Measurements from ENCODE around the gene ITGAE. TPM values are rescaled to one million over a fixed set of nuclear protein-coding genes. Genes with fewer than 3 reads are reported as not detected.
A peak's percentile ranks its signal among the peaks of the same experiment; 100 is the strongest.

The ITGAE gene
- total RNA-seq, 1 donor from 2014 or later: 24.5 TPM

DNA sequence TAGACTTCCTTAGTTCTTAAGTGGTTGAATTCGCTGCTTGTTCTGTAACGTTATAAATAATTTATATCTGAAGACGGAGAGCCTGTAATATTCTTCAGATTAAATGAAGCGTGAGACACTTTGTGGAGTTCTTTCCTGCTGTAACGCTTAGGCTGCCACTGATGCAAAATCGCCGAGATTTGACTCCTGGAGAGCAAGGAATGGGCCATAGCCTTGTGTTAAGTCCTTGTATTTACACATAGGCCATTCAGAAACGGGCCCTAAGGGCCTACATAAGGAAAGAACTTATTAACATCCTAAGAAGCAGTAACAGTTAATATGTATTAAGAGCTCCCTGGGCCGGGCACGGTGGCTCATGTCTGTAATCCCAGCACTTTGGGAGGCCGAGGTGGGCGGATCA lies 131.4 kb downstream of the ITGAE start:
- Mint-ChIP-seq H3K27ac (ENCODE audit: unreplicated experiment) (peak overlapping the region; percentile 83), H3K4me3 (ENCODE audit: unreplicated experiment) (peak overlapping the region; percentile 89), H3K27me3 (ENCODE audit: unreplicated experiment) (no peaks in the 10 kb centered on the region), H3K4me1 (ENCODE audit: unreplicated experiment) (peaks cover 33% of the 10 kb centered on the region), H3K9me3 (ENCODE audit: unreplicated experiment) (no peaks in the 10 kb centered on the region), H3K36me3 (ENCODE audit: unreplicated experiment) (peaks cover 7% of the 10 kb centered on the region)
- no peak for DNase-seq (ENCODE audit: extremely low spot score, unreplicated experiment)
- TF ChIP-seq, protein P1, sequence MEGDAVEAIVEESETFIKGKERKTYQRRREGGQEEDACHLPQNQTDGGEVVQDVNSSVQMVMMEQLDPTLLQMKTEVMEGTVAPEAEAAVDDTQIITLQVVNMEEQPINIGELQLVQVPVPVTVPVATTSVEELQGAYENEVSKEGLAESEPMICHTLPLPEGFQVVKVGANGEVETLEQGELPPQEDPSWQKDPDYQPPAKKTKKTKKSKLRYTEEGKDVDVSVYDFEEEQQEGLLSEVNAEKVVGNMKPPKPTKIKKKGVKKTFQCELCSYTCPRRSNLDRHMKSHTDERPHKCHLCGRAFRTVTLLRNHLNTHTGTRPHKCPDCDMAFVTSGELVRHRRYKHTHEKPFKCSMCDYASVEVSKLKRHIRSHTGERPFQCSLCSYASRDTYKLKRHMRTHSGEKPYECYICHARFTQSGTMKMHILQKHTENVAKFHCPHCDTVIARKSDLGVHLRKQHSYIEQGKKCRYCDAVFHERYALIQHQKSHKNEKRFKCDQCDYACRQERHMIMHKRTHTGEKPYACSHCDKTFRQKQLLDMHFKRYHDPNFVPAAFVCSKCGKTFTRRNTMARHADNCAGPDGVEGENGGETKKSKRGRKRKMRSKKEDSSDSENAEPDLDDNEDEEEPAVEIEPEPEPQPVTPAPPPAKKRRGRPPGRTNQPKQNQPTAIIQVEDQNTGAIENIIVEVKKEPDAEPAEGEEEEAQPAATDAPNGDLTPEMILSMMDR (IDR thresholded peaks at IDR 0.05): no peak

- Mint-ChIP-seq H3K4me3 (ENCODE audit: unreplicated experiment) (peak overlapping the region; percentile 89), H3K9me3 (ENCODE audit: unreplicated experiment) (no peaks in the 10 kb centered on the region), H3K4me1 (ENCODE audit: unreplicated experiment) (peaks cover 33% of the 10 kb centered on the region), H3K27me3 (ENCODE audit: unreplicated experiment) (no peaks in the 10 kb centered on the region), H3K27ac (ENCODE audit: unreplicated experiment) (peak overlapping the region; percentile 83), H3K36me3 (ENCODE audit: unreplicated experiment) (peaks cover 13% of the 10 kb centered on the region)
- no peak for DNase-seq (ENCODE audit: extremely low spot score, unreplicated experiment)
- TF ChIP-seq, protein P1 (IDR thresholded peaks at IDR 0.05): no peak
Observed at GRCh38 chr17:3669085-3669347, 132.0 kb downstream of the ITGAE start.

- Mint-ChIP-seq H3K36me3 (ENCODE audit: unreplicated experiment) (peaks cover 13% of the 10 kb centered on the region), H3K4me3 (ENCODE audit: unreplicated experiment) (peak within 1 kb of the TSS; percentile 89), H3K4me1 (ENCODE audit: unreplicated experiment) (peaks cover 33% of the 10 kb centered on the region), H3K27ac (ENCODE audit: unreplicated experiment) (peak within 1 kb of the TSS; percentile 94), H3K9me3 (ENCODE audit: unreplicated experiment) (no peaks in the 10 kb centered on the region), H3K27me3 (ENCODE audit: unreplicated experiment) (no peaks in the 10 kb centered on the region)
- DNase-seq (ENCODE audit: extremely low spot score, unreplicated experiment): peak; percentile 100
- TF ChIP-seq, protein P1 (IDR thresholded peaks at IDR 0.05): no peak
Observed at GRCh38 chr17:3668279-3669084, 132.5 kb downstream of the ITGAE start, which contains the start of the genes EMC6 and TAX1BP3. EMC6 (plus strand) TSS chr17:3668812; CDS start chr17:3669147, 335 bp downstream. TAX1BP3 (minus strand) TSS chr17:3668578; CDS start chr17:3668526, 52 bp downstream.

DNA sequence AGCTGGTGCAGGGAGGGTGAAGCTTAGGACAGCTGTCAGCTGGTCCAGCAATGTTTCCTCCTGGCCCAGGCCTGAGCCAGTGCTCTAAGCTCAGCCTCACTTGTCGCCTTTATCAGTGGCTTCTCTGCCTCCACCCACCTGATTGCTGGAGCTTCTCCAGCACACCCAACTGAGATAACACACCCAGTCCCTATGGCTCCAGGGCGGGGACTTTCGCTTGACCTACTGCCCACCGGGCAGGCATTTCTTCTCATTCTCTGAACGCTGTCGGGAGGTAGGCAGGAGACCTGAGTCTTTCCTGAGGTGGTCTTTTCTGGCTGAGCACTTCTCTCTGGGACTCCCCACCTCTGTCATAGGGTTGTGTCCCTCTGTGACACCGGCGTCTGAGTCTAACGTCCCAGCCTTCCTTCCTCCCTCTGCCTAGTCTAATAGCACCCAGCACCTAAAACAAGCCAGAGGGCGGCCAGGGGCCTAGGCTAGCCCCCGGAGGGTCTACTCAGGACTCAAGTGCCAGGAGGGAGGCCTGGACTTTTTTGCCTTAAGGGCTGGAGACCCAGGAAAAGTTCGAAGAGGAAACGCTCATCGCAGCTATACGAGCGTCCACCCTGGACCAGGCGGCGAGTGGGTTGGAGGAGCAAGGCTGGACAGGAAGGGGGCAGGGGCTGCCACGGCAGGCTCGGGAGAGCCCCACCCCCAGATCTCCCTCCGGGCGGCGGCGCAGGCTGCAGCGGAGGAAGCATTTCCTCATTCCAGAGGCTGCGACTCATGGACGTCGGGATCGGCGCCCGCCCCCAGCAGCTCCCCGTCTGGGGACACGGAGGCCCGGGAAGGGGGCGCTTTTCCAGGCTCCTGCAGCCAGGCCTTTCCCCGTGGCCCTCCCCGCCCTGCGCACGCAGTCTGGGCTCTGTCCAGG lies 133.4 kb downstream of the ITGAE start:
- TF ChIP-seq, protein P1 (IDR thresholded peaks at IDR 0.05): peak; percentile 12
- peaks cover 33% of the 10 kb centered on the region for H3K4me1 Mint-ChIP-seq (ENCODE audit: unreplicated experiment)
- peak; percentile 96 for DNase-seq (ENCODE audit: extremely low spot score, unreplicated experiment)
- H3K27me3 Mint-ChIP-seq (ENCODE audit: unreplicated experiment): no peaks in the 10 kb centered on the region
- H3K9me3 Mint-ChIP-seq (ENCODE audit: unreplicated experiment): no peaks in the 10 kb centered on the region
- H3K4me3 Mint-ChIP-seq (ENCODE audit: unreplicated experiment): peak overlapping the region; percentile 89
- H3K27ac Mint-ChIP-seq (ENCODE audit: unreplicated experiment): peak overlapping the region; percentile 94
- peaks cover 13% of the 10 kb centered on the region for H3K36me3 Mint-ChIP-seq (ENCODE audit: unreplicated experiment)

GRCh38 chr17:3666516-3666915 lies 134.5 kb downstream of the ITGAE start:
- DNase-seq (ENCODE audit: extremely low spot score, unreplicated experiment): no peak
- H3K4me3 Mint-ChIP-seq (ENCODE audit: unreplicated experiment): peak overlapping the region; percentile 89
- peaks cover 13% of the 10 kb centered on the region for H3K36me3 Mint-ChIP-seq (ENCODE audit: unreplicated experiment)
- H3K27me3 Mint-ChIP-seq (ENCODE audit: unreplicated experiment): no peaks in the 10 kb centered on the region
- TF ChIP-seq, protein P1 (IDR thresholded peaks at IDR 0.05): no peak
- no peaks in the 10 kb centered on the region for H3K9me3 Mint-ChIP-seq (ENCODE audit: unreplicated experiment)
- peak overlapping the region; percentile 72 for H3K27ac Mint-ChIP-seq (ENCODE audit: unreplicated experiment)
- peaks cover 33% of the 10 kb centered on the region for H3K4me1 Mint-ChIP-seq (ENCODE audit: unreplicated experiment)

Data from osteocyte (in vitro differentiated cells).